Measurements from ENCODE around the gene DEDD.

DNA sequence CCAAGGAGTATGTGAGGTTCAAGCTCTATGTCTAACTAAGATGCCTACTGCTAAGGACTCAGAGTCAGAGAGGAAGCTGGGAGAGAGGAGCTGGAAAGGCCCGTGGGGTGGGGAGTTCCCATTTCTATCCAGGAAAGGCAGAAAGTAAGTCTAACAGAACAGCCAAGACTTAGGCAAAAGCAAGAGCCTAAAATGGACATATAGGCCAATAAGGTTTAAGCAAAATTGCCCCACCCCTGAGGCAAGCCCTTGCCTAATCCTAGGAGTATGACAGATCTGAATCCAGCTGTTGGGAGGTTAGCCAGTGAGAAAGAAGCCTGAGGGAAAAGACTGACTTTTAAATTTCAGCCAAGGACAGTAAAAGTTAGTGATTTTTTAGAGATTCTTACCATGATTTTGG, 35.9 kb downstream of the DEDD start:
- no peak for TF ChIP-seq POLR2A (IDR thresholded peaks at IDR 0.05; ENCODE audit: low read length)
- no peak for TF ChIP-seq TP53 (CRISPR knock-in tag; IDR thresholded peaks at IDR 0.05)
- TF ChIP-seq, protein P1, sequence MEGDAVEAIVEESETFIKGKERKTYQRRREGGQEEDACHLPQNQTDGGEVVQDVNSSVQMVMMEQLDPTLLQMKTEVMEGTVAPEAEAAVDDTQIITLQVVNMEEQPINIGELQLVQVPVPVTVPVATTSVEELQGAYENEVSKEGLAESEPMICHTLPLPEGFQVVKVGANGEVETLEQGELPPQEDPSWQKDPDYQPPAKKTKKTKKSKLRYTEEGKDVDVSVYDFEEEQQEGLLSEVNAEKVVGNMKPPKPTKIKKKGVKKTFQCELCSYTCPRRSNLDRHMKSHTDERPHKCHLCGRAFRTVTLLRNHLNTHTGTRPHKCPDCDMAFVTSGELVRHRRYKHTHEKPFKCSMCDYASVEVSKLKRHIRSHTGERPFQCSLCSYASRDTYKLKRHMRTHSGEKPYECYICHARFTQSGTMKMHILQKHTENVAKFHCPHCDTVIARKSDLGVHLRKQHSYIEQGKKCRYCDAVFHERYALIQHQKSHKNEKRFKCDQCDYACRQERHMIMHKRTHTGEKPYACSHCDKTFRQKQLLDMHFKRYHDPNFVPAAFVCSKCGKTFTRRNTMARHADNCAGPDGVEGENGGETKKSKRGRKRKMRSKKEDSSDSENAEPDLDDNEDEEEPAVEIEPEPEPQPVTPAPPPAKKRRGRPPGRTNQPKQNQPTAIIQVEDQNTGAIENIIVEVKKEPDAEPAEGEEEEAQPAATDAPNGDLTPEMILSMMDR (IDR thresholded peaks at IDR 0.05) = no peak
- no peak for TF ChIP-seq CBX8 (IDR thresholded peaks at IDR 0.05)
- no peak for TF ChIP-seq JUN (IDR thresholded peaks at IDR 0.05)

Measured in A549 (cell line).